ENCODE measurements around the gene ARID3B. TPM values are rescaled to one million over a fixed set of nuclear protein-coding genes. Genes with fewer than 3 reads are reported as not detected.

The ARID3B gene
- total RNA-seq, 1 experiment from 2014 or later = 12.7 TPM

GRCh38 chr15:74636984-74637383 lies 96.0 kb downstream of the ARID3B start:
- ATAC-seq = no peak

GRCh38 chr15:74641151-74641550 lies 100.1 kb downstream of the ARID3B start:
- no peak overlapping the region for H3K4me3 ChIP-seq (ENCODE audit: low read depth in 2 of 2, low read length in 2 of 2)
- H3K9me3 ChIP-seq (ENCODE audit: control insufficient read depth, insufficient read depth, low read depth, low read length) = no peaks in the 10 kb centered on the region
- BruUV-seq (replicated peaks) = no TSS peak
- H3K27ac ChIP-seq (ENCODE audit: low read length) = no peak overlapping the region
- no peaks in the 10 kb centered on the region; the same call in 1 of the 2 replicates for H3K4me1 ChIP-seq (ENCODE audit: control insufficient read depth, insufficient read depth, low read length)
- intact Hi-C loops (cut with micrococcal nuclease; ENCODE audit: unreplicated experiment) (no loop called here), in situ Hi-C loops (cut with HindIII; ENCODE audit: low pct_unique_long_range_greater_than_20kb, low sequenced_read_pairs) (loop anchor here (25.0 kb wide), 1 partner anchor 121 kb away; no protein-coding TSS in a partner anchor)
- H3K27me3 ChIP-seq (ENCODE audit: control insufficient read depth, insufficient read depth, low read length) = no peaks in the 10 kb centered on the region
- TF ChIP-seq REST (IDR thresholded peaks at IDR 0.05; ENCODE audit: insufficient read depth in 1 of 2, low read depth in 2 of 2, low read length in 1 of 2) = no peak
- TF ChIP-seq TCF7L2 (IDR thresholded peaks at IDR 0.05; ENCODE audit: low read depth, low read length) = no peak
- no peak for TF ChIP-seq SIN3A (IDR thresholded peaks at IDR 0.05; ENCODE audit: borderline replicate concordance, insufficient read depth, low read depth, low read length)
- no peak for TF ChIP-seq CTCF (IDR thresholded peaks at IDR 0.05)
- TF ChIP-seq POLR2AphosphoS5 (IDR thresholded peaks at IDR 0.05; ENCODE audit: low read depth, low read length) = no peak
- CTCF ChIA-PET = interaction anchor here (1.0 kb wide), 1 partner anchor 130 kb away, joined by 3 read pairs; no protein-coding TSS in a partner anchor
- POLR2A ChIA-PET = no interaction called here
- H3K36me3 ChIP-seq (ENCODE audit: control insufficient read depth, insufficient read depth, low read length) = no peaks in the 10 kb centered on the region
- no peak for ATAC-seq
- DNase-seq (ENCODE audit: low read depth, low spot score) = no peak

More at GRCh38 chr15:74636984-74637383, 96.0 kb downstream of the ARID3B start:
- Histone ChIP-seq H3K9me3 (ENCODE audit: control insufficient read depth, insufficient read depth, low read depth, low read length) (no peaks in the 10 kb centered on the region), H3K27ac (ENCODE audit: low read length) (no peak overlapping the region), H3K27me3 (ENCODE audit: control insufficient read depth, insufficient read depth, low read length) (no peaks in the 10 kb centered on the region), H3K4me1 (ENCODE audit: control insufficient read depth, insufficient read depth, low read length) (no peaks in the 10 kb centered on the region), H3K4me3 (ENCODE audit: low read depth in 2 of 2, low read length in 2 of 2) (no peak overlapping the region), H3K36me3 (ENCODE audit: control insufficient read depth, insufficient read depth, low read length) (peaks cover 8% of the 10 kb centered on the region)
- CTCF ChIA-PET = interaction anchor here (0.6 to 8.4 kb wide), 4 partner anchors 12 to 133 kb away, joined by 3 to 106 read pairs (median 8); no protein-coding TSS in a partner anchor
- BruUV-seq (replicated peaks) = no TSS peak
- TF ChIP-seq CTCF (IDR thresholded peaks at IDR 0.05) (no peak), REST (IDR thresholded peaks at IDR 0.05; ENCODE audit: insufficient read depth in 1 of 2, low read depth in 2 of 2, low read length in 1 of 2) (no peak), POLR2AphosphoS5 (IDR thresholded peaks at IDR 0.05; ENCODE audit: low read depth, low read length) (no peak), SIN3A (IDR thresholded peaks at IDR 0.05; ENCODE audit: borderline replicate concordance, insufficient read depth, low read depth, low read length) (no peak), TCF7L2 (IDR thresholded peaks at IDR 0.05; ENCODE audit: low read depth, low read length) (no peak)
- no peak for DNase-seq (ENCODE audit: low read depth, low spot score)
- in situ Hi-C loops (cut with HindIII; ENCODE audit: low pct_unique_long_range_greater_than_20kb, low sequenced_read_pairs) = loop anchor here (25.0 kb wide), 1 partner anchor 125 kb away; no protein-coding TSS in a partner anchor
- POLR2A ChIA-PET = interaction anchor here (0.5 to 0.6 kb wide), 2 partner anchors 17 to 78 kb away, joined by 3 read pairs; no protein-coding TSS in a partner anchor
- intact Hi-C loops (cut with micrococcal nuclease; ENCODE audit: unreplicated experiment) = no loop called here

All from Panc1 (cell line).